ENCODE results near the gene VPS37D.
"Not testable (repeated sequence)": the region's sequence is repeated elsewhere in the genome, so short reads cannot be mapped to it uniquely, and the experiment has no call there.

VPS37D gene

GRCh38 chr7:73646785-73647724 lies 20.6 kb upstream of the VPS37D start:
- DNase-seq: no peak

- no peak for DNase-seq
Measured at GRCh38 chr7:73647725-73648592, 19.7 kb upstream of the VPS37D start.

- no peak for DNase-seq
Measured at GRCh38 chr7:73648593-73649332, 18.9 kb upstream of the VPS37D start.

GRCh38 chr7:73649576-73649975 lies 18.1 kb upstream of the VPS37D start:
- no peak for DNase-seq

- DNase-seq: no peak
Measured at GRCh38 chr7:73650524-73650923, 17.1 kb upstream of the VPS37D start.

GRCh38 chr7:73652541-73652949 lies 15.1 kb upstream of the VPS37D start:
- no peak for DNase-seq

GRCh38 chr7:73655309-73655708 lies 12.3 kb upstream of the VPS37D start:
- DNase-seq: not testable (repeated sequence)

- no peak for DNase-seq
Measured at GRCh38 chr7:73659983-73660382, 7.6 kb upstream of the VPS37D start.

GRCh38 chr7:73660594-73660993 lies 7.0 kb upstream of the VPS37D start:
- DNase-seq: not testable (repeated sequence)

GRCh38 chr7:73663033-73663432 lies 4.6 kb upstream of the VPS37D start:
- no peak for DNase-seq

- DNase-seq: no peak
Measured at GRCh38 chr7:73668103-73668885, 663 bp downstream of the VPS37D start.

GRCh38 chr7:73668886-73669230 lies 1.2 kb downstream of the VPS37D start:
- no peak for DNase-seq

- DNase-seq: no peak
Measured at GRCh38 chr7:73669288-73669701, 1.7 kb downstream of the VPS37D start.

- no peak for DNase-seq
Measured at GRCh38 chr7:73669858-73670385, 2.3 kb downstream of the VPS37D start.

GRCh38 chr7:73671322-73671661 lies 3.7 kb downstream of the VPS37D start:
- DNase-seq: no peak

- DNase-seq: no peak
Measured at GRCh38 chr7:73671857-73672445, 4.3 kb downstream of the VPS37D start.

GRCh38 chr7:73674468-73675124 lies 7.0 kb downstream of the VPS37D start:
- no peak for DNase-seq

- DNase-seq: not testable (repeated sequence)
Measured at GRCh38 chr7:73676062-73676461, 8.4 kb downstream of the VPS37D start.

GRCh38 chr7:73678862-73679261 lies 11.2 kb downstream of the VPS37D start:
- no peak for DNase-seq

- no peak for DNase-seq
Measured at GRCh38 chr7:73679709-73680108, 12.1 kb downstream of the VPS37D start.

- no peak for DNase-seq
Measured at GRCh38 chr7:73680501-73680900, 12.9 kb downstream of the VPS37D start.

All from right hindlimb (tissue), 1 donor.